ENCODE data around the gene SFSWAP.
"Not testable (repeated sequence)": the region's sequence is repeated elsewhere in the genome, so short reads cannot be mapped to it uniquely, and the experiment has no call there.

SFSWAP gene

DNA sequence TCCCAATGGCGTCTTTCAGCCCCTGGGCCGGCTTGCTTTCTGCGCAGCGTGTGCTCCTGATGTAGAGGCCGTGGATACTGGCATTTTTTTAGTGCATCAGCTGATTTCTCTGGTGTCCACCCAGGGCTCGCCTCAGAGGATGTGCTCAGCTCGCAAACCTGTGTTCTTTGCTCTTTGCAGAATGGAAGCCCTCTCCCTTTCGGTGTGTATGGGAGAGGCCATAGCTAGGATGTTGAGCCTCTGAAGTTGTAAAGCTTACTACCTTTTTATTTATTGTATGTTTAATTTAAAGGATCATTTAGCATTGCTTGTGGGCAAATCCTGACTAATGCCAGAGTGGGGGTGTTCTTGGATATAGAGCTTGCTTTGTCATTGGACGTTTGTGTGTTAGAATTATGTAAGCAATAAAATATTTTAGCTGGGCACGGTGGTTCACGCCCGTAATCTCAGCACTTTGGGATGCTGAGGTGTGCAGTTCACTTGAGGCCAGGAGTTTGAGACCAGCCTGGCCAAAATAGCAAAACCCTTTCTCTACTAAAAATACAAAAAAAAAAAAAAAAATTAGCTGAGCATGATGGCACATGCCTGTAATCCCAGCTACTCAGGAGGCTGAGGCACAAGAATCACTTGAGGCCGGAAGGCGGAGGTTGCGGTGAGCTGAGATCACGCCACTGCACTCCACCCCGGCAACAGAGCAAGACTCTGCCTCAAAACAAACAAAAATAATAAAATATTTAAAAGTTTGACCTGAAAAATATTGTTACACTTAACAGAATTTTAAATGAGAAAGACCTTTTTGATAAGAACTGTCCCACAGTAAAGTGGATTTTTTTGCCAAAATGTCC lies 64.7 kb downstream of the SFSWAP start:
- peaks cover 0 to 2% of the 10 kb centered on the region in 2 donors for H3K9me3 ChIP-seq (replicated peaks in 1 of 2; ENCODE audit: control insufficient read depth in 2 of 2, insufficient read depth in 1 of 2, low read depth in 1 of 2, low read length in 2 of 2)
- H3K14ac ChIP-seq (ENCODE audit: low read length) = no peak overlapping the region
- no peak overlapping the region for H3K9ac ChIP-seq (ENCODE audit: low read depth, low read length, poor library complexity)
- no CpG with 5 or more reads among the region's 17 CpGs for WGBS, 2 donors (ENCODE audit: extremely low coverage in 2 of 2, insufficient read length in 2 of 2, insufficient replicate concordance in 1 of 2)
- H3K79me1 ChIP-seq (ENCODE audit: low read depth, low read length) = peaks cover 2% of the 10 kb centered on the region
- H3K27ac ChIP-seq (replicated peaks; ENCODE audit: low read length) = no peak overlapping the region
- H3K27me3 ChIP-seq (ENCODE audit: control insufficient read depth in 3 of 3, insufficient read depth in 3 of 3, low read depth in 1 of 3, low read length in 3 of 3) = no peaks in the 10 kb centered on the region
- H3K18ac ChIP-seq (ENCODE audit: low read length) = no peak overlapping the region
- H2AFZ ChIP-seq (ENCODE audit: low read length) = no peak overlapping the region
- no peak overlapping the region for H2BK5ac ChIP-seq (ENCODE audit: low read length)
- H3K4me3 ChIP-seq (ENCODE audit: low read length in 2 of 2) = no peak overlapping the region
- no peak overlapping the region for H3K23ac ChIP-seq (ENCODE audit: low read depth, low read length, poor library complexity)
- H3K4me2 ChIP-seq (ENCODE audit: insufficient read depth, low read length, poor library complexity, severe bottlenecking) = no peak overlapping the region
- peaks cover 0 to 5% of the 10 kb centered on the region in 2 donors for H3K4me1 ChIP-seq (ENCODE audit: control insufficient read depth in 2 of 2, insufficient read depth in 1 of 2, low read depth in 1 of 2, low read length in 2 of 2)
- no peak overlapping the region for H3K4ac ChIP-seq (ENCODE audit: low read length)
- no peak overlapping the region for H4K91ac ChIP-seq (ENCODE audit: low read depth, low read length, poor library complexity)
- no peak for DNase-seq (ENCODE audit: low spot score)
- H2BK15ac ChIP-seq (ENCODE audit: low read length) = no peak overlapping the region
- peaks cover 17 to 92% of the 10 kb centered on the region in 2 donors for H3K36me3 ChIP-seq (replicated peaks in 1 of 2; ENCODE audit: control insufficient read depth in 2 of 2, insufficient read depth in 2 of 2, low read length in 2 of 2)
- H4K8ac ChIP-seq (ENCODE audit: low read depth, low read length) = no peak overlapping the region
- H2BK120ac ChIP-seq (ENCODE audit: low read depth, low read length) = no peak overlapping the region
- no peak overlapping the region for H2AK5ac ChIP-seq (ENCODE audit: low read depth, low read length)
- no peak overlapping the region for H2BK12ac ChIP-seq (ENCODE audit: low read length)

GRCh38 chr12:131776237-131776889 lies 65.5 kb downstream of the SFSWAP start:
- Histone ChIP-seq H3K14ac (ENCODE audit: low read length) (no peak overlapping the region), H2BK12ac (ENCODE audit: low read length) (no peak overlapping the region), H4K91ac (ENCODE audit: low read depth, low read length, poor library complexity) (no peak overlapping the region), H3K27ac (replicated peaks; ENCODE audit: low read length) (no peak overlapping the region), H3K36me3 (replicated peaks in 1 of 2; ENCODE audit: control insufficient read depth in 2 of 2, insufficient read depth in 2 of 2, low read length in 2 of 2) (peaks cover 17 to 88% of the 10 kb centered on the region in 2 donors), H2AFZ (ENCODE audit: low read length) (no peak overlapping the region), H3K23ac (ENCODE audit: low read depth, low read length, poor library complexity) (no peak overlapping the region), H3K4me3 (ENCODE audit: low read length in 2 of 2) (no peak overlapping the region), H3K4ac (ENCODE audit: low read length) (no peak overlapping the region), H3K4me2 (ENCODE audit: insufficient read depth, low read length, poor library complexity, severe bottlenecking) (no peak overlapping the region), H3K9ac (ENCODE audit: low read depth, low read length, poor library complexity) (no peak overlapping the region), H3K27me3 (ENCODE audit: control insufficient read depth in 3 of 3, insufficient read depth in 3 of 3, low read depth in 1 of 3, low read length in 3 of 3) (no peaks in the 10 kb centered on the region), H2BK120ac (ENCODE audit: low read depth, low read length) (no peak overlapping the region), H4K8ac (ENCODE audit: low read depth, low read length) (no peak overlapping the region), H3K9me3 (replicated peaks in 1 of 2; ENCODE audit: control insufficient read depth in 2 of 2, insufficient read depth in 1 of 2, low read depth in 1 of 2, low read length in 2 of 2) (no peaks in the 10 kb centered on the region), H3K4me1 (ENCODE audit: control insufficient read depth in 2 of 2, insufficient read depth in 1 of 2, low read depth in 1 of 2, low read length in 2 of 2) (peaks cover 0 to 5% of the 10 kb centered on the region in 2 donors), H2AK5ac (ENCODE audit: low read depth, low read length) (no peak overlapping the region), H2BK5ac (ENCODE audit: low read length) (no peak overlapping the region), H3K18ac (ENCODE audit: low read length) (peak overlapping the region; percentile 42), H2BK15ac (ENCODE audit: low read length) (no peak overlapping the region), H3K79me1 (ENCODE audit: low read depth, low read length) (peaks cover 2% of the 10 kb centered on the region)
- DNase-seq (ENCODE audit: low spot score) = no peak
- WGBS, 2 donors (ENCODE audit: extremely low coverage in 2 of 2, insufficient read length in 2 of 2, insufficient replicate concordance in 1 of 2) = no CpG with 5 or more reads among the region's 14 CpGs

GRCh38 chr12:131777269-131777668 lies 66.4 kb downstream of the SFSWAP start:
- H2BK120ac ChIP-seq (ENCODE audit: low read depth, low read length); H3K4me3 ChIP-seq (ENCODE audit: low read length in 2 of 2); H4K91ac ChIP-seq (ENCODE audit: low read depth, low read length, poor library complexity); H2BK5ac ChIP-seq (ENCODE audit: low read length); H3K4ac ChIP-seq (ENCODE audit: low read length); H3K14ac ChIP-seq (ENCODE audit: low read length); H3K18ac ChIP-seq (ENCODE audit: low read length); H3K4me1 ChIP-seq (ENCODE audit: control insufficient read depth in 2 of 2, insufficient read depth in 1 of 2, low read depth in 1 of 2, low read length in 2 of 2); DNase-seq (ENCODE audit: low spot score); H3K9me3 ChIP-seq (replicated peaks in 1 of 2; ENCODE audit: control insufficient read depth in 2 of 2, insufficient read depth in 1 of 2, low read depth in 1 of 2, low read length in 2 of 2); H2BK15ac ChIP-seq (ENCODE audit: low read length); H3K23ac ChIP-seq (ENCODE audit: low read depth, low read length, poor library complexity); H3K4me2 ChIP-seq (ENCODE audit: insufficient read depth, low read length, poor library complexity, severe bottlenecking); H2BK12ac ChIP-seq (ENCODE audit: low read length); H3K27me3 ChIP-seq (ENCODE audit: control insufficient read depth in 3 of 3, insufficient read depth in 3 of 3, low read depth in 1 of 3, low read length in 3 of 3); H3K27ac ChIP-seq (replicated peaks; ENCODE audit: low read length); H2AFZ ChIP-seq (ENCODE audit: low read length); H4K8ac ChIP-seq (ENCODE audit: low read depth, low read length); H3K79me1 ChIP-seq (ENCODE audit: low read depth, low read length); H3K9ac ChIP-seq (ENCODE audit: low read depth, low read length, poor library complexity); H2AK5ac ChIP-seq (ENCODE audit: low read depth, low read length): not testable (repeated sequence)
- WGBS, 2 donors (ENCODE audit: extremely low coverage in 2 of 2, insufficient read length in 2 of 2, insufficient replicate concordance in 1 of 2) = no CpG with 5 or more reads among the region's 9 CpGs
- H3K36me3 ChIP-seq (replicated peaks in 1 of 2; ENCODE audit: control insufficient read depth in 2 of 2, insufficient read depth in 2 of 2, low read length in 2 of 2) = peaks cover 17 to 88% of the 10 kb centered on the region in 2 donors

DNA sequence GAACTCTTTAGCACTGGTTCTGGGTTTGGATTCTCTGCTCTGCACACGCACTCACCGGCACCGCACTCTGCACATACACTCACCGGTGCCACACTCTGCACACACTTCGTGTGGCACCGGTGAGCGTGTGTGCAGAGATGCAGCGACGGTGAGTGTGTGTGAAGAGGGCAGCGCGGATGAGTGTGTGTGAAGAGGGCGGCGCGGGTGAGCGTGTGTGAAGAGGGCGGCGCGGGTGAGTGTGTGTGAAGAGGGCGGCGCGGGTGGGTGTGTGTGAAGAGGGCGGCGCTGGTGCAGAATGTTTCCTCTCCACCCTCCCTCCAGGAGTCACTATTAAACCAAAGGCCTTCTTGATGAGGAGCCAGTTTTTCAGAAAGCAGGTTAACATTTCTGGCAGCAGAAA lies 68.1 kb downstream of the SFSWAP start:
- Histone ChIP-seq H3K36me3 (replicated peaks in 1 of 2; ENCODE audit: control insufficient read depth in 2 of 2, insufficient read depth in 2 of 2, low read length in 2 of 2) (peaks cover 16 to 84% of the 10 kb centered on the region in 2 donors), H3K9me3 (replicated peaks in 1 of 2; ENCODE audit: control insufficient read depth in 2 of 2, insufficient read depth in 1 of 2, low read depth in 1 of 2, low read length in 2 of 2) (no peaks in the 10 kb centered on the region)
- WGBS, 2 donors (ENCODE audit: extremely low coverage in 2 of 2, insufficient read length in 2 of 2, insufficient replicate concordance in 1 of 2) = no CpG with 5 or more reads among the region's 23 CpGs

More for the DNA sequence above, 68.1 kb downstream of the SFSWAP start:
- Histone ChIP-seq H3K4me2 (ENCODE audit: insufficient read depth, low read length, poor library complexity, severe bottlenecking) (no peak overlapping the region), H2AFZ (ENCODE audit: low read length) (no peak overlapping the region), H2BK15ac (ENCODE audit: low read length) (no peak overlapping the region), H3K9ac (ENCODE audit: low read depth, low read length, poor library complexity) (no peak overlapping the region), H3K27me3 (ENCODE audit: control insufficient read depth in 3 of 3, insufficient read depth in 3 of 3, low read depth in 1 of 3, low read length in 3 of 3) (no peaks in the 10 kb centered on the region), H3K4me3 (ENCODE audit: low read length in 2 of 2) (no peak overlapping the region), H3K4ac (ENCODE audit: low read length) (no peak overlapping the region), H2BK12ac (ENCODE audit: low read length) (no peak overlapping the region), H3K4me1 (ENCODE audit: control insufficient read depth in 2 of 2, insufficient read depth in 1 of 2, low read depth in 1 of 2, low read length in 2 of 2) (peaks cover 4 to 8% of the 10 kb centered on the region in 2 donors), H3K79me1 (ENCODE audit: low read depth, low read length) (peaks cover 2% of the 10 kb centered on the region), H3K23ac (ENCODE audit: low read depth, low read length, poor library complexity) (peak overlapping the region; percentile 87), H4K91ac (ENCODE audit: low read depth, low read length, poor library complexity) (no peak overlapping the region), H2AK5ac (ENCODE audit: low read depth, low read length) (no peak overlapping the region), H2BK120ac (ENCODE audit: low read depth, low read length) (no peak overlapping the region), H4K8ac (ENCODE audit: low read depth, low read length) (peak overlapping the region; percentile 9), H2BK5ac (ENCODE audit: low read length) (no peak overlapping the region), H3K27ac (replicated peaks; ENCODE audit: low read length) (no peak overlapping the region), H3K14ac (ENCODE audit: low read length) (peak overlapping the region; percentile 12), H3K18ac (ENCODE audit: low read length) (no peak overlapping the region)
- DNase-seq (ENCODE audit: low spot score) = no peak

Data from neuronal stem cell (in vitro differentiated cells).